H9 (cell line): Measurements from ENCODE around the gene RAB35. TPM values are rescaled to one million over a fixed set of nuclear protein-coding genes. Genes with fewer than 3 reads are reported as not detected.

Source experiments
- DNase-seq: peaks from one replicate; pipeline ENCODE4 v3.0.0-alpha.2; 2017
- H2AFZ ChIP-seq: one replicate; pipeline ENCODE4 v1.6.1; 2013; ENCODE audit warnings: mild to moderate bottlenecking, low read length, control low read depth, moderate library complexity
- H2AK5ac ChIP-seq: 2 replicates; pipeline ENCODE4 v1.6.1; 2013; ENCODE audit warnings: low read length, control low read depth, mixed read lengths; ENCODE audit not compliant: insufficient read length
- H2BK120ac ChIP-seq: one replicate; pipeline ENCODE4 v1.6.1; 2013; ENCODE audit warnings: low read depth, mild to moderate bottlenecking, low read length, control low read depth, inconsistent platforms; ENCODE audit not compliant: poor library complexity, severe bottlenecking
- H2BK12ac ChIP-seq: 2 replicates; pipeline ENCODE4 v1.6.1; 2013; ENCODE audit warnings: low read length, control low read depth, mixed read lengths, low read depth; ENCODE audit not compliant: insufficient read length
- H2BK15ac ChIP-seq: 2 replicates; pipeline ENCODE4 v1.6.1; 2013; ENCODE audit warnings: low read depth, low read length, control low read depth
- H2BK20ac ChIP-seq: one replicate; pipeline ENCODE4 v1.6.1; 2013; ENCODE audit warnings: low read depth, mild to moderate bottlenecking, low read length, control low read depth, inconsistent platforms; ENCODE audit not compliant: poor library complexity, severe bottlenecking
- H2BK5ac ChIP-seq: 2 replicates; pipeline ENCODE4 v1.6.1; 2013; ENCODE audit warnings: low read length, control low read depth, mixed read lengths; ENCODE audit not compliant: insufficient read length
- H3K14ac ChIP-seq: 2 replicates; pipeline ENCODE4 v1.6.1; 2013; ENCODE audit warnings: low read length, control low read depth; ENCODE audit not compliant: insufficient read depth
- H3K18ac ChIP-seq: 2 replicates; pipeline ENCODE4 v1.6.1; 2013; ENCODE audit warnings: low read depth, mild to moderate bottlenecking, mixed read lengths, low read length, control low read depth; ENCODE audit not compliant: insufficient read length
- H3K23ac ChIP-seq: 2 replicates; pipeline ENCODE4 v1.6.1; 2013; ENCODE audit warnings: low read length, control low read depth, mixed read lengths, low read depth; ENCODE audit not compliant: insufficient read length
- H3K23me2 ChIP-seq: 2 replicates; pipeline ENCODE4 v1.6.1; 2013; ENCODE audit warnings: low read depth, mild to moderate bottlenecking, mixed read lengths, low read length, control low read depth; ENCODE audit not compliant: insufficient read length, poor library complexity, severe bottlenecking
- H3K27ac ChIP-seq: 2 replicates; pipeline ENCODE4 v1.5.1; 2013; ENCODE audit warnings: low read length, control low read depth, mixed read lengths, low read depth; ENCODE audit not compliant: insufficient read length
- H3K27me3 ChIP-seq: 2 replicates; pipeline ENCODE4 v1.6.1; 2013; ENCODE audit warnings: low read length, control low read depth, inconsistent platforms; ENCODE audit not compliant: insufficient read depth
- H3K4ac ChIP-seq: 2 replicates; pipeline ENCODE4 v1.6.1; 2013; ENCODE audit warnings: low read depth, mild to moderate bottlenecking, control low read depth, inconsistent platforms, low read length, moderate library complexity
- H3K4me1 ChIP-seq: 2 replicates; pipeline ENCODE4 v1.6.1; 2013; ENCODE audit warnings: low read length, control low read depth, inconsistent platforms; ENCODE audit not compliant: insufficient read depth
- H3K4me2 ChIP-seq: 2 replicates; pipeline ENCODE4 v1.6.1; 2013; ENCODE audit warnings: low read length, control low read depth, mixed read lengths; ENCODE audit not compliant: insufficient read length, insufficient read depth
- H3K56ac ChIP-seq: 2 replicates; pipeline ENCODE4 v1.6.1; 2013; ENCODE audit warnings: low read depth, mild to moderate bottlenecking, mixed read lengths, low read length, control low read depth; ENCODE audit not compliant: insufficient read length
- H3K79me1 ChIP-seq: 2 replicates; pipeline ENCODE4 v1.6.1; 2013; ENCODE audit warnings: low read depth, mild to moderate bottlenecking, moderate library complexity, low read length, control low read depth, inconsistent platforms; ENCODE audit not compliant: insufficient read depth, poor library complexity, severe bottlenecking
- H3K79me2 ChIP-seq: 2 replicates; pipeline ENCODE4 v1.6.1; 2013; ENCODE audit warnings: low read length, control low read depth, inconsistent platforms; ENCODE audit not compliant: insufficient read depth
- H3K9ac ChIP-seq: 2 replicates; pipeline ENCODE4 v1.6.1; 2013; ENCODE audit warnings: low read length, control low read depth, mixed read lengths; ENCODE audit not compliant: insufficient read length; ENCODE audit errors: extremely low read depth
- H3K9me3 ChIP-seq: one replicate; pipeline ENCODE4 v1.6.1; 2013; ENCODE audit warnings: low read depth, low read length, inconsistent platforms; ENCODE audit not compliant: control insufficient read depth
- H3T11ph ChIP-seq: one replicate; pipeline ENCODE4 v1.6.1; 2013; ENCODE audit warnings: mild to moderate bottlenecking, low read length, control low read depth, inconsistent platforms
- H4K20me1 ChIP-seq: one replicate; pipeline ENCODE4 v1.6.1; 2013; ENCODE audit not compliant: control insufficient read depth, insufficient read length, insufficient read depth
- H4K5ac ChIP-seq: 2 replicates; pipeline ENCODE4 v1.6.1; 2013; ENCODE audit warnings: low read depth, mild to moderate bottlenecking, mixed read lengths, low read length, control low read depth; ENCODE audit not compliant: insufficient read length
- H4K8ac ChIP-seq: replicated peaks from 2 replicates; pipeline ENCODE4 v1.6.1; 2013; ENCODE audit warnings: low read length, control low read depth, mixed read lengths, low read depth; ENCODE audit not compliant: insufficient read length
- H4K91ac ChIP-seq: 2 replicates; pipeline ENCODE4 v1.6.1; 2013; ENCODE audit warnings: low read depth, mild to moderate bottlenecking, moderate library complexity, mixed read lengths, low read length, control low read depth; ENCODE audit not compliant: insufficient read length
- H3K27ac Mint-ChIP-seq, 3 experiments: 2 replicates in 2 of 3; 3 replicates in 1 of 3; pipeline ENCODE4 v1.8.0; 2020 to 2021; ENCODE audit warnings: mixed read lengths in 3 of 3, mild to moderate bottlenecking in 1 of 3, moderate library complexity in 1 of 3
- H3K27me3 Mint-ChIP-seq: 2 replicates; pipeline ENCODE4 v1.8.0; 2021; ENCODE audit warnings: low read depth, mild to moderate bottlenecking, moderate library complexity, mixed read lengths
- H3K36me3 Mint-ChIP-seq, 3 experiments: 2 replicates in 2 of 3; 3 replicates in 1 of 3; pipeline ENCODE4 v1.8.0; 2020 to 2021; ENCODE audit warnings: low read depth in 3 of 3, mixed read lengths in 3 of 3; ENCODE audit not compliant: insufficient read depth in 1 of 3
- H3K4me1 Mint-ChIP-seq, 2 experiments: 2 replicates each; pipeline ENCODE4 v1.8.0; 2020; ENCODE audit warnings: mixed read lengths in 2 of 2
- H3K4me3 Mint-ChIP-seq, 2 experiments: 2 replicates in 1 of 2; 3 replicates in 1 of 2; pipeline ENCODE4 v1.8.0; 2020 to 2021; ENCODE audit warnings: mild to moderate bottlenecking in 2 of 2, mixed read lengths in 2 of 2, moderate library complexity in 1 of 2
- H3K9me3 Mint-ChIP-seq, 2 experiments: 2 replicates in 1 of 2; 3 replicates in 1 of 2; pipeline ENCODE4 v1.8.0; 2020; ENCODE audit warnings: mild to moderate bottlenecking in 2 of 2, mixed read lengths in 2 of 2, moderate library complexity in 1 of 2
- WGBS: extraction: QIAGEN DNeasy Blood & Tissue Kit; methylation state at CpG from one replicate; pipeline ENCODE4 v1.1.7; 2013; ENCODE audit warnings: missing lambda C conversion rate, low lambda C conversion rate, mixed read lengths; ENCODE audit not compliant: insufficient read length; ENCODE audit errors: extremely low coverage; 5-methylcytosine and 5-hydroxymethylcytosine counted together
- total RNA-seq: library from RNA; stranded (reverse); gene quantifications from 2 replicates; pipeline ENCODE4 v1.2.1, GENCODE V29; 2021
- TF ChIP-seq, protein P1 (sequence below): fragments of 200-600 bp; sonication (generic); conservative IDR thresholded peaks from 3 replicates; pipeline ENCODE4 v1.8.0; 2021; ENCODE audit warnings: antibody characterized with exemption, mild to moderate bottlenecking

The RAB35 gene
- total RNA-seq, 1 experiment from 2014 or later: 60.0 TPM

DNA sequence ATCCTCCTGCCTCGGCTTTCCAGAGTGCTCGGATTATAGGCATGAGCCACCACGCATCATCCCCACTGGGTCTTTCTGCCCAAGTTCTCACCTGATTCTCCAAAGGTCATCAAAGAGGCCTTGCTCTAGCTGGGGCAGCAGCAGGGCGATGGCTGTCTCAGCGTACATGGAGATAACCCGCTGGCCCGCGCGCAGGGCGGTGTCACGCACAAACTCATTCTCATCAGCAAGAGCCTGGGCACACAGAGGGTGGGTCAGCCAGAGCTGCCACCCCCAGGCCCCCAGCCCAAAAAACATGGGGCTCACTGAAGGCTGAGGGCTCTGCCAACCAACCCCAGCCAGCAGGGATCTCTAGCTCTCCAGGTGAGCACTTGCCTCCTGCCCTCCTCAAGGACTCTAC is 27.7 kb upstream of the RAB35 start:
- TF ChIP-seq, protein P1, sequence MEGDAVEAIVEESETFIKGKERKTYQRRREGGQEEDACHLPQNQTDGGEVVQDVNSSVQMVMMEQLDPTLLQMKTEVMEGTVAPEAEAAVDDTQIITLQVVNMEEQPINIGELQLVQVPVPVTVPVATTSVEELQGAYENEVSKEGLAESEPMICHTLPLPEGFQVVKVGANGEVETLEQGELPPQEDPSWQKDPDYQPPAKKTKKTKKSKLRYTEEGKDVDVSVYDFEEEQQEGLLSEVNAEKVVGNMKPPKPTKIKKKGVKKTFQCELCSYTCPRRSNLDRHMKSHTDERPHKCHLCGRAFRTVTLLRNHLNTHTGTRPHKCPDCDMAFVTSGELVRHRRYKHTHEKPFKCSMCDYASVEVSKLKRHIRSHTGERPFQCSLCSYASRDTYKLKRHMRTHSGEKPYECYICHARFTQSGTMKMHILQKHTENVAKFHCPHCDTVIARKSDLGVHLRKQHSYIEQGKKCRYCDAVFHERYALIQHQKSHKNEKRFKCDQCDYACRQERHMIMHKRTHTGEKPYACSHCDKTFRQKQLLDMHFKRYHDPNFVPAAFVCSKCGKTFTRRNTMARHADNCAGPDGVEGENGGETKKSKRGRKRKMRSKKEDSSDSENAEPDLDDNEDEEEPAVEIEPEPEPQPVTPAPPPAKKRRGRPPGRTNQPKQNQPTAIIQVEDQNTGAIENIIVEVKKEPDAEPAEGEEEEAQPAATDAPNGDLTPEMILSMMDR: no peak
- no peak overlapping the region for H2BK120ac ChIP-seq
- H2BK5ac ChIP-seq: no peak overlapping the region
- no peak overlapping the region for H3K4me2 ChIP-seq
- H3K14ac ChIP-seq: no peak overlapping the region
- no peaks in the 10 kb centered on the region for H3K4me1 Mint-ChIP-seq
- no CpG with 5 or more reads among the region's 11 CpGs for WGBS
- H3K4me3 Mint-ChIP-seq: no peak overlapping the region
- no peak overlapping the region; a peak in 1 of 7 replicates for H3K27ac Mint-ChIP-seq
- no peaks in the 10 kb centered on the region for H4K20me1 ChIP-seq
- no peak overlapping the region for H2AK5ac ChIP-seq
- peaks cover 67 to 90% (median 89%) of the 10 kb centered on the region in 3 experiments; a peak in 6 of 7 replicates for H3K36me3 Mint-ChIP-seq
- no peak overlapping the region for H3K4ac ChIP-seq
- H3K27me3 ChIP-seq: no peaks in the 10 kb centered on the region
- H3K23ac ChIP-seq: no peak overlapping the region
- H3T11ph ChIP-seq: no peak overlapping the region
- no peak overlapping the region for H4K91ac ChIP-seq
- no peaks in the 10 kb centered on the region for H3K79me2 ChIP-seq
- H3K9me3 Mint-ChIP-seq: no peaks in the 10 kb centered on the region
- H3K23me2 ChIP-seq: no peaks in the 10 kb centered on the region
- H3K56ac ChIP-seq: no peak overlapping the region
- H3K9ac ChIP-seq: no peak overlapping the region
- H3K4me1 ChIP-seq: no peaks in the 10 kb centered on the region
- H2BK12ac ChIP-seq: no peak overlapping the region
- no peak overlapping the region for H2AFZ ChIP-seq
- no peaks in the 10 kb centered on the region for H3K27me3 Mint-ChIP-seq
- H2BK20ac ChIP-seq: no peak overlapping the region
- no peak for DNase-seq
- no peak overlapping the region for H2BK15ac ChIP-seq
- no peaks in the 10 kb centered on the region for H3K79me1 ChIP-seq
- H3K27ac ChIP-seq: no peak overlapping the region
- H4K5ac ChIP-seq: no peak overlapping the region
- no peaks in the 10 kb centered on the region for H3K9me3 ChIP-seq
- H4K8ac ChIP-seq: no peak overlapping the region
- H3K18ac ChIP-seq: no peak overlapping the region
